ENCODE data around the gene ANKRD18A. TPM values are rescaled to one million over a fixed set of nuclear protein-coding genes. Genes with fewer than 3 reads are reported as not detected.

ANKRD18A gene
- total and polyA plus RNA-seq, 2 of the 13 experiments (the other 11 are each of a cell fraction or from before 2014, with no cell fraction given), result 5.9 to 7.6 TPM

GRCh38 chr9:38619556-38620447, 594 bp downstream of the ANKRD18A start (continued):
- TF ChIP-seq ZBTB40 (IDR thresholded peaks at IDR 0.05) (no peak), ZBTB40 (CRISPR knock-in tag; IDR thresholded peaks at IDR 0.05) (no peak), ZBTB7B (CRISPR knock-in tag; IDR thresholded peaks at IDR 0.05) (no peak), ZNF609 (CRISPR knock-in tag; IDR thresholded peaks at IDR 0.05; ENCODE audit: borderline replicate concordance) (no peak), ZFP37 (CRISPR knock-in tag; IDR thresholded peaks at IDR 0.05; ENCODE audit: borderline replicate concordance) (peak; percentile 9; the same call in 1 of the 2 replicates), PREB (CRISPR knock-in tag; IDR thresholded peaks at IDR 0.05) (no peak), ZNF230 (CRISPR knock-in tag; IDR thresholded peaks at IDR 0.05) (no peak), TRAFD1 (CRISPR knock-in tag; IDR thresholded peaks at IDR 0.05; ENCODE audit: borderline replicate concordance) (no peak), ZSCAN9 (CRISPR knock-in tag; IDR thresholded peaks at IDR 0.05; ENCODE audit: borderline replicate concordance) (0 out of 2 replicates have a peak, but pooled peaks have one; percentile 17), KLF6 (CRISPR knock-in tag; IDR thresholded peaks at IDR 0.05) (no peak), SAP130 (CRISPR knock-in tag; IDR thresholded peaks at IDR 0.05; ENCODE audit: low read depth) (peak; percentile 22; the same call in 1 of the 2 replicates)
